ENCODE results near the gene CERS1. TPM values are rescaled to one million over a fixed set of nuclear protein-coding genes. Genes with fewer than 3 reads are reported as not detected.

Gene CERS1
- total and polyA plus RNA-seq, 10 of the 15 experiments (the other 5 are each of a cell fraction or from before 2014, with no cell fraction given): 0.19 TPM; not detected in 9

- no TSS peak for BruUV-seq (replicated peaks)
- WGBS (ENCODE audit: insufficient coverage, insufficient replicate concordance, low lambda C conversion rate, missing lambda C conversion rate): 87% methylated on average over 32 of the region's 34 CpGs
- ATAC-seq: no peak
- no peak overlapping the region for H2AFZ ChIP-seq (ENCODE audit: control insufficient read depth, low read depth, low read length)
- no peaks in the 10 kb centered on the region for H4K20me1 ChIP-seq (ENCODE audit: control insufficient read depth, insufficient read depth)
- RAD21 ChIA-PET (ENCODE audit: unreplicated experiment): no interaction called here
- POLR2A ChIA-PET: no interaction called here
- intact Hi-C loops (cut with micrococcal nuclease; ENCODE audit: unreplicated experiment): no loop called here
- H3K36me3 ChIP-seq (ENCODE audit: control insufficient read depth in 2 of 2, insufficient read depth in 2 of 2, low read length in 1 of 2): no peaks in the 10 kb centered on the region
- H3K27me3 ChIP-seq (replicated peaks in 1 of 2; ENCODE audit: control insufficient read depth in 2 of 2, insufficient read depth in 2 of 2, low read length in 1 of 2): no peaks in the 10 kb centered on the region
- TF ChIP-seq STAT3 (IDR thresholded peaks at IDR 0.05; ENCODE audit: low read depth, low read length): no peak
- no peaks in the 10 kb centered on the region for H3K79me2 ChIP-seq (ENCODE audit: control insufficient read depth, insufficient read depth, low read length)
- in situ Hi-C loops (cut with MboI): no loop called here
- no peaks in the 10 kb centered on the region for H3K4me1 ChIP-seq (ENCODE audit: control insufficient read depth, insufficient read depth, low read length)
- no peak for DNase-seq (ENCODE audit: low read depth, low spot score)
- SMC1A ChIA-PET (ENCODE audit: uncharacterized antibody, unreplicated experiment): interaction anchor here (1.3 kb wide), 1 partner anchor 359 kb away, joined by 3 read pairs; no protein-coding TSS in a partner anchor
- CTCF ChIA-PET: no interaction called here
- no peak for FAIRE-seq
- no peak overlapping the region for H3K9ac ChIP-seq (ENCODE audit: control insufficient read depth, insufficient read depth, low read length)
- no peaks in the 10 kb centered on the region for H3K9me3 ChIP-seq (replicated peaks; ENCODE audit: control insufficient read depth, insufficient read depth, low read length)
- H3K27ac ChIP-seq (ENCODE audit: control insufficient read depth, insufficient read depth): no peak overlapping the region
- no peak overlapping the region for H3K4me3 ChIP-seq
- no peak overlapping the region for H3K4me2 ChIP-seq (ENCODE audit: control insufficient read depth, insufficient read depth)
Measured at GRCh38 chr19:18878858-18879578, 16.9 kb downstream of the CERS1 start.

- SMC1A ChIA-PET (ENCODE audit: uncharacterized antibody, unreplicated experiment): interaction anchor here (1.6 kb wide), 1 partner anchor 11 kb away, joined by 3 read pairs; no protein-coding TSS in a partner anchor
- DNase-seq (ENCODE audit: low read depth, low spot score): no peak
- no TSS peak for BruUV-seq (replicated peaks)
- Histone ChIP-seq H3K4me1 (ENCODE audit: control insufficient read depth, insufficient read depth, low read length) (no peaks in the 10 kb centered on the region), H3K27me3 (replicated peaks in 1 of 2; ENCODE audit: control insufficient read depth in 2 of 2, insufficient read depth in 2 of 2, low read length in 1 of 2) (no peaks in the 10 kb centered on the region), H3K36me3 (ENCODE audit: control insufficient read depth in 2 of 2, insufficient read depth in 2 of 2, low read length in 1 of 2) (no peaks in the 10 kb centered on the region), H4K20me1 (ENCODE audit: control insufficient read depth, insufficient read depth) (no peaks in the 10 kb centered on the region), H2AFZ (ENCODE audit: control insufficient read depth, low read depth, low read length) (no peak overlapping the region), H3K27ac (ENCODE audit: control insufficient read depth, insufficient read depth) (no peak overlapping the region), H3K79me2 (ENCODE audit: control insufficient read depth, insufficient read depth, low read length) (no peaks in the 10 kb centered on the region), H3K9me3 (replicated peaks; ENCODE audit: control insufficient read depth, insufficient read depth, low read length) (no peaks in the 10 kb centered on the region), H3K4me3 (no peak overlapping the region), H3K9ac (ENCODE audit: control insufficient read depth, insufficient read depth, low read length) (no peak overlapping the region), H3K4me2 (ENCODE audit: control insufficient read depth, insufficient read depth) (no peak overlapping the region)
- 72% methylated on average over 23 of the region's 25 CpGs for WGBS (ENCODE audit: insufficient coverage, insufficient replicate concordance, low lambda C conversion rate, missing lambda C conversion rate)
- no peak for ATAC-seq
- FAIRE-seq: no peak
- RAD21 ChIA-PET (ENCODE audit: unreplicated experiment): no interaction called here
- intact Hi-C loops (cut with micrococcal nuclease; ENCODE audit: unreplicated experiment): no loop called here
- POLR2A ChIA-PET: no interaction called here
- in situ Hi-C loops (cut with MboI): no loop called here
- CTCF ChIA-PET: no interaction called here
- no peak for TF ChIP-seq SP1 (IDR thresholded peaks at IDR 0.05; ENCODE audit: low read depth, low read length)
- no peak for TF ChIP-seq POLR2AphosphoS2 (IDR thresholded peaks at IDR 0.05; ENCODE audit: low read depth, low read length)
- TF ChIP-seq BMI1 (IDR thresholded peaks at IDR 0.05; ENCODE audit: borderline replicate concordance): no peak
- TF ChIP-seq NR2C2 (IDR thresholded peaks at IDR 0.05; ENCODE audit: borderline replicate concordance, control insufficient read depth, insufficient read length, low read depth): no peak
- no peak for TF ChIP-seq BCLAF1 (IDR thresholded peaks at IDR 0.05)
- TF ChIP-seq ZNF274 (IDR thresholded peaks at IDR 0.05; ENCODE audit: insufficient read depth, insufficient read length): no peak
- TF ChIP-seq ETV6 (conservative IDR thresholded peaks at IDR 0.05 in 1 of 2, IDR thresholded peaks at IDR 0.05 in 1 of 2; ENCODE audit: borderline replicate concordance in 1 of 2, low read depth in 1 of 2): no peak
- TF ChIP-seq ZBTB33 (IDR thresholded peaks at IDR 0.05): no peak
- TF ChIP-seq MXI1 (IDR thresholded peaks at IDR 0.05; ENCODE audit: low read depth, low read length): no peak
- TF ChIP-seq SPI1 (IDR thresholded peaks at IDR 0.05; ENCODE audit: borderline replicate concordance, insufficient read depth, low read depth, low read length): no peak
Measured at GRCh38 chr19:18878058-18878797, 17.7 kb downstream of the CERS1 start.
